Measurements from ENCODE around the gene PAX5. TPM values are rescaled to one million over a fixed set of nuclear protein-coding genes. Genes with fewer than 3 reads are reported as not detected.
"Not testable (repeated sequence)": the region's sequence is repeated elsewhere in the genome, so short reads cannot be mapped to it uniquely, and the experiment has no call there.

The PAX5 gene
- polyA plus RNA-seq, 5 donors = 0.12 to 0.31 (median 0.15) TPM

- DNase-seq = no peak
Measured at GRCh38 chr9:36881316-36881715, 152.8 kb downstream of the PAX5 start.

GRCh38 chr9:36880075-36880474, 154.0 kb downstream of the PAX5 start:
- DNase-seq = no peak

GRCh38 chr9:36878986-36879982, 154.8 kb downstream of the PAX5 start:
- no peak for DNase-seq

GRCh38 chr9:36877239-36877638, 156.8 kb downstream of the PAX5 start:
- no peak for DNase-seq

GRCh38 chr9:36876056-36876455, 158.0 kb downstream of the PAX5 start:
- no peak for DNase-seq

GRCh38 chr9:36874921-36875320, 159.1 kb downstream of the PAX5 start:
- no peak for DNase-seq

- no peak for DNase-seq
Measured at GRCh38 chr9:36874261-36874660, 159.8 kb downstream of the PAX5 start.

GRCh38 chr9:36873247-36873875, 160.7 kb downstream of the PAX5 start:
- peak in 1 of 2 donors; percentile 31 for DNase-seq

- DNase-seq = no peak
Measured at GRCh38 chr9:36872641-36873040, 161.4 kb downstream of the PAX5 start.

GRCh38 chr9:36871606-36872005, 162.5 kb downstream of the PAX5 start:
- DNase-seq = no peak

GRCh38 chr9:36870960-36871359, 163.1 kb downstream of the PAX5 start:
- DNase-seq = no peak

GRCh38 chr9:36869605-36870004, 164.5 kb downstream of the PAX5 start:
- DNase-seq = not testable (repeated sequence)

GRCh38 chr9:36868586-36869282, 165.3 kb downstream of the PAX5 start:
- no peak for DNase-seq

- peak; percentile 17 to 18 for DNase-seq
Measured at GRCh38 chr9:36867672-36868471, 166.2 kb downstream of the PAX5 start.

- DNase-seq = no peak
Measured at GRCh38 chr9:36867241-36867640, 166.8 kb downstream of the PAX5 start.

- no peak for DNase-seq
Measured at GRCh38 chr9:36866840-36867239, 167.2 kb downstream of the PAX5 start.

- DNase-seq = no peak
Measured at GRCh38 chr9:36865731-36866635, 168.1 kb downstream of the PAX5 start.

GRCh38 chr9:36864491-36865410, 169.3 kb downstream of the PAX5 start:
- no peak for DNase-seq
